Duodenal mucosa (tissue), 2 donors: ENCODE results near the gene IZUMO4.
"Not testable (repeated sequence)": the region's sequence is repeated elsewhere in the genome, so short reads cannot be mapped to it uniquely, and the experiment has no call there.

Experiments
- H3K27ac ChIP-seq: one replicate; pipeline ENCODE4 v1.7.0; 2013; ENCODE audit warnings: low read depth, low read length
- H3K27me3 ChIP-seq, 2 donors: one replicate each; pipeline ENCODE4 v1.7.0; 2013; ENCODE audit warnings: low read length in 2 of 2, control low read depth in 1 of 2; ENCODE audit not compliant: insufficient read depth in 2 of 2, control insufficient read depth in 1 of 2
- H3K36me3 ChIP-seq, 2 donors: one replicate each; pipeline ENCODE4 v1.7.0; 2013; ENCODE audit warnings: low read length in 2 of 2, control low read depth in 1 of 2; ENCODE audit not compliant: insufficient read depth in 2 of 2, control insufficient read depth in 1 of 2
- H3K4me1 ChIP-seq, 2 donors: one replicate each; pipeline ENCODE4 v1.7.0; 2013; ENCODE audit warnings: low read length in 2 of 2, control low read depth in 1 of 2; ENCODE audit not compliant: insufficient read depth in 2 of 2, control insufficient read depth in 1 of 2
- H3K4me3 ChIP-seq, 2 donors: one replicate each; pipeline ENCODE4 v1.7.0; 2013; ENCODE audit warnings: low read length in 2 of 2, low read depth in 1 of 2
- H3K9ac ChIP-seq, 2 donors: one replicate each; pipeline ENCODE4 v1.7.0; 2013; ENCODE audit warnings: low read length in 2 of 2, low read depth in 1 of 2
- H3K9me3 ChIP-seq, 2 donors: one replicate each; pipeline ENCODE4 v1.7.0; 2013; ENCODE audit warnings: low read length in 2 of 2, control low read depth in 1 of 2; ENCODE audit not compliant: control insufficient read depth in 1 of 2

IZUMO4 gene

DNA sequence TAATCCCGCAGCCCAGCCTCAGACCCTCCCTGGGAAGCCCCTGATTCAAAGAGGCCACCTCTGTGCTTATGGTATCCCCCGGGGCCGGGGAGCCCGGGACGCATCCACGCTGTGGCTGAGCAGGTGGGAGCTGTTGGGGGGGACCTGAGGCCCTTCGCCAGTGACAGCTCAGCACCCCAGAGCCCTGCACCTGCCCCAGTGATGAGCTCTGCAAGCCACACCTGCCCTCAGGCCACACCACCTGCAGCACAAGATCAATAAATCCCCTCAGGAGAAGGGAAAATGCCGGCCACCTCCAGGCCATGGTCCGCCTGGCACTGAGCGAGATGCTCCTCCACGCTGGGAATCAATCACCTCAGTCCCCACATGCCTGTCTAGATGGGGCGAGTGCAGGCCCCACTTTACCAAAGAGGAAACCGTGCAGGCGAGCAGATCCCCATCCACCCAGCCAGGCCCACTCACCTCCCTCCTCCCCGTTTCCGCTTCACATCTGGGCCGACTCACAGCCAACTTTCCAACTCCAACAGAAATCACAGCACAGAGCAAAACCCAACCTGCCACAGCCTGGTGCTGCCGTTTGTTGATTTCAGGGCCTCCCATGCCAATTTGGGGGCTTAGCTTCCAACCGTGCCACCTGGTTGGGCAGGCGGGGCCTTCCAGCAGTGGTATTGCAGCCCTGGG lies 13.4 kb upstream of the IZUMO4 start:
- peak overlapping the region; percentile 1 to 46 for H3K9ac ChIP-seq
- peaks cover 10 to 26% of the 10 kb centered on the region in 2 donors for H3K4me1 ChIP-seq

GRCh38 chr19:2084993-2085720 lies 11.6 kb upstream of the IZUMO4 start:
- Histone ChIP-seq H3K4me3 (peak overlapping the region; percentile 62), H3K9ac (peak overlapping the region; percentile 12 to 61), H3K4me1 (peaks cover 17 to 37% of the 10 kb centered on the region in 2 donors), H3K27ac (peak overlapping the region; percentile 62), H3K9me3 (no peaks in the 10 kb centered on the region), H3K27me3 (no peaks in the 10 kb centered on the region), H3K36me3 (peaks cover 0 to 5% of the 10 kb centered on the region in 2 donors)

More for the DNA sequence above, 13.4 kb upstream of the IZUMO4 start:
- peaks cover 2 to 23% of the 10 kb centered on the region in 2 donors for H3K36me3 ChIP-seq
- H3K9me3 ChIP-seq, result no peaks in the 10 kb centered on the region
- no peak overlapping the region for H3K27ac ChIP-seq
- H3K4me3 ChIP-seq, result peak overlapping the region; percentile 50 to 56
- no peaks in the 10 kb centered on the region for H3K27me3 ChIP-seq

GRCh38 chr19:2086695-2087620 lies 9.8 kb upstream of the IZUMO4 start:
- H3K9ac ChIP-seq, result peak overlapping the region in 1 of 2 donors; percentile 43

GRCh38 chr19:2087621-2088100 lies 9.1 kb upstream of the IZUMO4 start:
- Histone ChIP-seq H3K27ac (peak overlapping the region; percentile 28), H3K36me3 (no peaks in the 10 kb centered on the region), H3K9ac (peak overlapping the region in 1 of 2 donors; percentile 43), H3K9me3 (no peaks in the 10 kb centered on the region), H3K27me3 (no peaks in the 10 kb centered on the region), H3K4me1 (peaks cover 23 to 38% of the 10 kb centered on the region in 2 donors), H3K4me3 (no peak overlapping the region)

More at GRCh38 chr19:2086695-2087620, 9.8 kb upstream of the IZUMO4 start:
- not testable (repeated sequence) for H3K4me3 ChIP-seq, H3K27me3 ChIP-seq, H3K9me3 ChIP-seq, H3K36me3 ChIP-seq
- H3K27ac ChIP-seq, result peak overlapping the region; percentile 28
- peaks cover 23 to 45% of the 10 kb centered on the region in 2 donors for H3K4me1 ChIP-seq

DNA sequence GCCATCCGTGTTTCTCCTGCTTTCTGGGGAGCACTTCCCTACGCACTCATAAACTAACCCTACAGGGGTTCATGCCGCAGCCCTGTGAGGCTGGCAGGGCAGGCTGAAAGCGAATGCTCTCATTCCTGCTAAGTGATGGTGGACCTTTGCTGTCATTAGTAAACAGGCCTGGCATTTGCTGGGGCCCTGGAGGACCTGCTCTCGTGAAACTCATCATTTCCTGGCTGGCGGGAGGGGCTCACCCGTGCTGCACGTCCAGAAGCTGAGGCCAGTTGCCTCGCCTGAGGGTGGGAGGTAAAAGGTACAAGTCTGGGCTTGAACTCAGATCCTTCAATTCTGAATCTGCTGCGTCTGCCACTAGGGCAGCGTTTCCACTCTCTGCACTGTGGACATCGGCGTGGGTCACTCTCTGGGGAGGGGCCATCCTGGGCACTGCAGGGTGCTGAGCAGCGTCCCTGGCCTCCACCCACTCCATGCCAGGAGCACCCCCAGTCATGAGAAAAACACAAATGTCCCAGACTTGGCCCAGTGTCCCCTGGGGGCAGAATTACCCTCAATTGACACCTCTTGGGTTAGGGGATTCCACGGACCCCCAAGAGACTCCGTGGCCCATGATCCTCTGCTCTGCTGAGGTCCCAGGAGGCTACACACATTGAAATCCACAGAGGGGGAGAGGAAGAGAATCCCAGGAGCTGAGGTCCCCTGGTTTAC lies 7.6 kb upstream of the IZUMO4 start:
- no peak overlapping the region for H3K9ac ChIP-seq

DNA sequence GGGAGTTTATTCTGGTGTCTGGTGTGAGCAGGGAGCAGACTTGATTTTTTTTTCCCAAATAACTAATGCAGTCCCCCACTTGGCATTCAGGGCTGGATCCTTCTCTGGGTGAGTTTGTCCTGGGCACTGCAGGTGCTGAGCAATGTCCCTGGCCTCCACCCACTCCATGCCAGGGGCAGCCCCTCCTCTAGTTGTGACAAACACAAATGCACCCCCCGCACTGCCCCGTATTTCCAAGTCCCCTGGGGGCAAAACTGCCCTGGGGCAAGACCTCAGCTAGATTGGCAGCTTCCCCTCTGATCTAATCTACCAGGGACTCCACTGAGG lies 7.0 kb upstream of the IZUMO4 start:
- Histone ChIP-seq H3K9ac (peak overlapping the region in 1 of 2 donors; percentile 6), H3K36me3 (no peaks in the 10 kb centered on the region), H3K4me3 (no peak overlapping the region), H3K4me1 (peaks cover 26 to 55% of the 10 kb centered on the region in 2 donors), H3K27me3 (no peaks in the 10 kb centered on the region), H3K27ac (peak overlapping the region; percentile 32), H3K9me3 (no peaks in the 10 kb centered on the region)

More for the DNA sequence above, 7.6 kb upstream of the IZUMO4 start:
- no peaks in the 10 kb centered on the region for H3K9me3 ChIP-seq
- H3K36me3 ChIP-seq, result no peaks in the 10 kb centered on the region
- no peaks in the 10 kb centered on the region for H3K27me3 ChIP-seq
- peaks cover 26 to 49% of the 10 kb centered on the region in 2 donors for H3K4me1 ChIP-seq
- no peak overlapping the region for H3K4me3 ChIP-seq
- H3K27ac ChIP-seq, result peak overlapping the region; percentile 32

DNA sequence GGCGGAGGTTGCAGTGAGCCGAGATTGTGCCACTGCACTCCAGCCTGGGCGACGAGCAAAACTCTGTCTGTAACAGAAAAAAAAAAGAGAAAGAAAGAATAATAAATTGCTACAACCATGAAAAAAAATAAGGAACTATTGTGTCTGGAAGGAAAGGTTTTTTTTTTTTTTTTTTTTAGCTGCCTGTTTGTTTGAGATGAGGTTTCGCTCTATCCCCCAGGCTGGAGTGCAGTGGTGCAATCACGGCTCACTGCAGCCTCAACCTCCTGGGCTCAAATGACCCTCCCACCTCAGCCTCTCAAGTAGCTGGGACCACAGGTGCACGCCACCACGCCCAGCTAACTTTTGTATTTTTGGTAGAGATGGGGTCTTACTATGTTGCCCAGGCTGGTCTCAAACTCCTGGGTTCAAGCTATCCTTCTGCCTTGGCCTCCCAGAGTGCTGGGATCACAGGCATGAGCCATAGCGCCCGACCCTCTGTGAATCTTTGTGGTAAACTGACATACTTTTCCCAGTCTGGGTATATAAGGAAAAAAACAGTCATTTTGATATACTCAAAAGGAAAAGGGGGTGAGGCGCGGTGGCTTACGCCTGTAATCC lies 4.7 kb upstream of the IZUMO4 start:
- H3K36me3 ChIP-seq, H3K9ac ChIP-seq, H3K4me3 ChIP-seq, H3K27me3 ChIP-seq, H3K9me3 ChIP-seq: not testable (repeated sequence)
- peaks cover 28 to 51% of the 10 kb centered on the region in 2 donors for H3K4me1 ChIP-seq
- H3K27ac ChIP-seq, result peak overlapping the region; percentile 50

- peak within 1 kb of the TSS; percentile 56 to 60 for H3K9ac ChIP-seq
- H3K36me3 ChIP-seq, result peaks cover 14 to 16% of the 10 kb centered on the region in 2 donors
- peak within 1 kb of the TSS; percentile 71 to 79 for H3K4me3 ChIP-seq
- no peaks in the 10 kb centered on the region for H3K27me3 ChIP-seq
- H3K27ac ChIP-seq, result peak within 1 kb of the TSS; percentile 95
- H3K9me3 ChIP-seq, result no peaks in the 10 kb centered on the region
- peaks cover 13 to 29% of the 10 kb centered on the region in 2 donors for H3K4me1 ChIP-seq
Observed at GRCh38 chr19:2096034-2096479, 658 bp upstream of the IZUMO4 start, which contains the start of gene MOB3A. Gene MOB3A, minus strand, starts transcription at chr19:2096326. Its CDS starts 17,766 bp downstream, at chr19:2078560.
